ENCODE measurements around the gene FAM89A.

DNA sequence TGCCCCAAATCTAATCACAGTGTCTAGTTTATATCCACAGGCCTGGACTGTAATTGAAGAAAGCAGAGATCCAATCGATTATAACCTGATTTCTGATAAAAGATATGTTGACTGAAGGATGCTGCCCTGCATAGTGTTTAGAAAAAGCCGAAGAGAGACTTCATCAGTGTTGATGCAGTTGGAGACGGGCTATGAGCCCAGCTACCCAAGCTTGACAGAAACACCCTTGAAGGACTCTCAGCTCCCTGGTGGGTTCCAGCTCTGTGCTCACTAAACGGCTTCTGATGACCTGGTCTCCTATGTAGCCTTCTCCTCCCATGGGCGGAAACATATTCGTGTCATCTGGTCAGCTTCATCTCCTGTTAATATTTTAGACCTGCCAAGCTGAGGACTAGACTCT is 10.2 kb downstream of the FAM89A start:
- TF ChIP-seq, protein P1, sequence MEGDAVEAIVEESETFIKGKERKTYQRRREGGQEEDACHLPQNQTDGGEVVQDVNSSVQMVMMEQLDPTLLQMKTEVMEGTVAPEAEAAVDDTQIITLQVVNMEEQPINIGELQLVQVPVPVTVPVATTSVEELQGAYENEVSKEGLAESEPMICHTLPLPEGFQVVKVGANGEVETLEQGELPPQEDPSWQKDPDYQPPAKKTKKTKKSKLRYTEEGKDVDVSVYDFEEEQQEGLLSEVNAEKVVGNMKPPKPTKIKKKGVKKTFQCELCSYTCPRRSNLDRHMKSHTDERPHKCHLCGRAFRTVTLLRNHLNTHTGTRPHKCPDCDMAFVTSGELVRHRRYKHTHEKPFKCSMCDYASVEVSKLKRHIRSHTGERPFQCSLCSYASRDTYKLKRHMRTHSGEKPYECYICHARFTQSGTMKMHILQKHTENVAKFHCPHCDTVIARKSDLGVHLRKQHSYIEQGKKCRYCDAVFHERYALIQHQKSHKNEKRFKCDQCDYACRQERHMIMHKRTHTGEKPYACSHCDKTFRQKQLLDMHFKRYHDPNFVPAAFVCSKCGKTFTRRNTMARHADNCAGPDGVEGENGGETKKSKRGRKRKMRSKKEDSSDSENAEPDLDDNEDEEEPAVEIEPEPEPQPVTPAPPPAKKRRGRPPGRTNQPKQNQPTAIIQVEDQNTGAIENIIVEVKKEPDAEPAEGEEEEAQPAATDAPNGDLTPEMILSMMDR (optimal IDR thresholded peaks at IDR 0.05 in 1 of 3, IDR thresholded peaks at IDR 0.05 in 1 of 3, conservative IDR thresholded peaks at IDR 0.05 in 1 of 3; ENCODE audit: extremely low read depth in 1 of 3, insufficient read depth in 2 of 3, low read length in 3 of 3) = no peak
- no peak for TF ChIP-seq EZH2 (IDR thresholded peaks at IDR 0.05; ENCODE audit: low read length)

Data from keratinocyte (primary cell).